OCI-LY7 (cell line): ENCODE measurements around the gene NID2.

Experiments used
- EZH2phosphoT487 ChIP-seq: fragments of 200-600 bp; sonication (generic); IDR thresholded peaks from 2 replicates; pipeline ENCODE4 v1.6.1; 2018; ENCODE audit warnings: low read depth, borderline replicate concordance, mild to moderate bottlenecking, mixed run types, antibody characterized with exemption, low read length, moderate library complexity, mixed read lengths
- TF ChIP-seq, protein P1 (sequence below): fragments of 200-600 bp; sonication (generic); conservative IDR thresholded peaks from 2 replicates; pipeline ENCODE4 v1.5.1; 2014; ENCODE audit warnings: mild to moderate bottlenecking, antibody characterized with exemption, low read length, moderate library complexity, mixed read lengths

DNA sequence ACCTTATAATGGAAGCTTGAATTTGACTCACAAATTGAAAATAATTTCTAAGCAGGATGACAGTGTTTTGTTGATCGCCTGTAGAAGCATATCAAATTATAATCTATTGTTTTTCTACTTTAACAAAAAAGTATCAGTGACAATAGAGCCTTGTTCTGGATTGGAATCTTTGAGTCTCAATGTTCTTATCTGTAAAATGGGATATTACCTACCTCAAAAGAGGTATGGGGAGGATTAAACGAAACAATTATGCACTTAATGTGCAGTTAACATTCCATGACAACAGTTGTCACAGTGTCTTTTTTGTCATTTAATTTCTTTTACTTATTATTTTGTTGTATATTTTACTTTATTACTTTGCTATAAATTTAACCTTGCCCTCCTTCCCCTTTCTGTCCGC lies 78.4 kb downstream of the NID2 start:
- TF ChIP-seq, protein P1, sequence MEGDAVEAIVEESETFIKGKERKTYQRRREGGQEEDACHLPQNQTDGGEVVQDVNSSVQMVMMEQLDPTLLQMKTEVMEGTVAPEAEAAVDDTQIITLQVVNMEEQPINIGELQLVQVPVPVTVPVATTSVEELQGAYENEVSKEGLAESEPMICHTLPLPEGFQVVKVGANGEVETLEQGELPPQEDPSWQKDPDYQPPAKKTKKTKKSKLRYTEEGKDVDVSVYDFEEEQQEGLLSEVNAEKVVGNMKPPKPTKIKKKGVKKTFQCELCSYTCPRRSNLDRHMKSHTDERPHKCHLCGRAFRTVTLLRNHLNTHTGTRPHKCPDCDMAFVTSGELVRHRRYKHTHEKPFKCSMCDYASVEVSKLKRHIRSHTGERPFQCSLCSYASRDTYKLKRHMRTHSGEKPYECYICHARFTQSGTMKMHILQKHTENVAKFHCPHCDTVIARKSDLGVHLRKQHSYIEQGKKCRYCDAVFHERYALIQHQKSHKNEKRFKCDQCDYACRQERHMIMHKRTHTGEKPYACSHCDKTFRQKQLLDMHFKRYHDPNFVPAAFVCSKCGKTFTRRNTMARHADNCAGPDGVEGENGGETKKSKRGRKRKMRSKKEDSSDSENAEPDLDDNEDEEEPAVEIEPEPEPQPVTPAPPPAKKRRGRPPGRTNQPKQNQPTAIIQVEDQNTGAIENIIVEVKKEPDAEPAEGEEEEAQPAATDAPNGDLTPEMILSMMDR = no peak
- no peak for TF ChIP-seq EZH2phosphoT487
